SK-N-SH treated with all-trans-retinoic acid at 6 μM for 48 hours (cell line): ENCODE data around the gene PAFAH1B1.

Source experiments
- ATAC-seq: fragments of 200-7000 bp; cut with Tn5 transposase; 3 replicates; pipeline ENCODE4 v1.9.1; 2020; ENCODE audit warnings: mild to moderate bottlenecking, moderate library complexity
- BACH2 ChIP-seq: fragments of 250-450 bp; sonication (Bioruptor Pico); IDR thresholded peaks from 2 replicates; pipeline ENCODE4 v1.9.0; 2021; ENCODE audit warnings: mild to moderate bottlenecking, borderline replicate concordance
- ESRRG ChIP-seq: fragments of 250-450 bp; sonication (Bioruptor Pico); IDR thresholded peaks from 2 replicates; pipeline ENCODE4 v1.6.1; 2021; ENCODE audit warnings: mild to moderate bottlenecking
- GLIS3 ChIP-seq: fragments of 250-450 bp; sonication (Bioruptor Pico); IDR thresholded peaks from 2 replicates; pipeline ENCODE4 v1.5.0; 2020; ENCODE audit warnings: mild to moderate bottlenecking, moderate library complexity
- ISL1 ChIP-seq: fragments of 250-450 bp; sonication (Bioruptor Pico); IDR thresholded peaks from 2 replicates; pipeline ENCODE4 v2.1.2; 2022; ENCODE audit warnings: mild to moderate bottlenecking, moderate library complexity
- OSR1 ChIP-seq: fragments of 250-450 bp; sonication (Bioruptor Pico); IDR thresholded peaks from 2 replicates; pipeline ENCODE4 v1.8.0; 2022; ENCODE audit warnings: moderate library complexity, mild to moderate bottlenecking, inconsistent platforms
- PPARA ChIP-seq: fragments of 250-450 bp; sonication (Bioruptor Pico); IDR thresholded peaks from 2 replicates; pipeline ENCODE4 v1.5.0; 2020; ENCODE audit warnings: mild to moderate bottlenecking, borderline replicate concordance
- RARB ChIP-seq: fragments of 250-450 bp; sonication (Bioruptor Pico); IDR thresholded peaks from 2 replicates; pipeline ENCODE4 v1.8.0; 2021; ENCODE audit warnings: mild to moderate bottlenecking, moderate library complexity
- SNAI2 ChIP-seq: fragments of 250-450 bp; sonication (Bioruptor Pico); IDR thresholded peaks from 2 replicates; pipeline ENCODE4 v1.5.0; 2020; ENCODE audit warnings: mild to moderate bottlenecking, moderate library complexity
- TCF4 ChIP-seq: fragments of 250-450 bp; sonication (Bioruptor Pico); IDR thresholded peaks from 2 replicates; pipeline ENCODE4 v1.8.0; 2021; ENCODE audit warnings: mild to moderate bottlenecking, moderate library complexity, borderline replicate concordance
- TOX ChIP-seq: fragments of 250-450 bp; sonication (Bioruptor Pico); IDR thresholded peaks from 2 replicates; pipeline ENCODE4 v1.8.0; 2021; ENCODE audit warnings: mild to moderate bottlenecking, moderate library complexity, borderline replicate concordance
- ZC3H10 ChIP-seq: fragments of 250-450 bp; sonication (Bioruptor Pico); IDR thresholded peaks from 2 replicates; pipeline ENCODE4 v1.5.1; 2021; ENCODE audit warnings: mild to moderate bottlenecking, moderate library complexity
- ZFP3 ChIP-seq: fragments of 250-450 bp; sonication (Bioruptor Pico); IDR thresholded peaks from 2 replicates; pipeline ENCODE4 v1.5.0; 2020; ENCODE audit warnings: mild to moderate bottlenecking, moderate library complexity
- ZFP30 ChIP-seq: fragments of 450-650 bp; formaldehyde crosslinking; IDR thresholded peaks from 2 replicates; pipeline ENCODE4 v1.5.0; 2022; ENCODE audit warnings: mild to moderate bottlenecking, moderate library complexity
- ZNF565 ChIP-seq: fragments of 450-650 bp; formaldehyde crosslinking; conservative IDR thresholded peaks from 2 replicates; pipeline ENCODE4 v1.5.0; 2020; ENCODE audit warnings: low read depth, mild to moderate bottlenecking, moderate library complexity
- ZNF8 ChIP-seq: fragments of 450-650 bp; formaldehyde crosslinking; IDR thresholded peaks from 2 replicates; pipeline ENCODE4 v1.5.0; 2020; ENCODE audit warnings: mild to moderate bottlenecking, moderate library complexity
- TF ChIP-seq, protein P1 (sequence below): fragments of 250-450 bp; sonication (Bioruptor Pico); IDR thresholded peaks from 2 replicates; pipeline ENCODE4 v1.5.1; 2020; ENCODE audit warnings: low read depth, mild to moderate bottlenecking, moderate library complexity
- TF ChIP-seq, protein P2 (sequence below): fragments of 250-450 bp; sonication (Bioruptor Pico); IDR thresholded peaks from 2 replicates; pipeline ENCODE4 v1.8.0; 2021; ENCODE audit warnings: low read depth, mild to moderate bottlenecking, moderate library complexity, borderline replicate concordance
- TF ChIP-seq, protein P3 (sequence below): fragments of 250-450 bp; sonication (Bioruptor Pico); IDR thresholded peaks from 2 replicates; pipeline ENCODE4 v1.8.0; 2020; ENCODE audit warnings: mild to moderate bottlenecking, moderate library complexity, borderline replicate concordance
- TF ChIP-seq, protein P4 (sequence below): fragments of 250-450 bp; sonication (Bioruptor Pico); IDR thresholded peaks from 2 replicates; pipeline ENCODE4 v1.5.0; 2020; ENCODE audit warnings: mild to moderate bottlenecking, moderate library complexity

Gene PAFAH1B1

DNA sequence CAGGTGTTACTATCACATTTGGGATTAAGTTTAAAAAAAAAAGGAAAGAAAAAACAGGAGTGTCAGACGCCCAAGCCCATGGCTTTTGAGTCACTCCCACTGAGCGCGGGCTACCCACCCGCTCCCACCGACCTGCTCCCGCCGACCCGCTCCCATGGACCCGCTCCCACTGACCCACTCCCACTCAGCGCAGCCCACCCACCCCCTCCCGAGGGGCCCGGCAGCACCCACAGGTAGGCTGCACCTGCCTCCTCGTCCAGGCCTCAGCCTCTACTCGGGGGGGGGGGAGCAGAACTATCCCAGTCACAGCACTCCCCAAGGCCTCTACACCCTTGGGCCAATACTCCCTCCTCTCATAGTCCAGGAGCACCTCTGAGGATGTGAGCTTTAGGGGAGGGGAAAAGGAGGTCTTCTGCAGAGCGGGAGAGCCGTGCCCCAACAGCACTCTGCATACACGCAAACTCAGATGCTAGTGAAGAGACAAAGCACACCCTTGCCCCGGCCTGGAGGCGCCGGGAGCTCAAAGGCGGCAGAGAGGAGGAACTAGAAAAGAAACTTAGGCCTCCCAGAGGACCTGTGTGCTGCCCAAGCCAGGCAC lies 115.2 kb downstream of the PAFAH1B1 start:
- no peak for ATAC-seq
- TF ChIP-seq ESRRG (CRISPR knock-in tag) (no peak), ZNF565 (no peak), ZFP30 (CRISPR knock-in tag) (no peak), OSR1 (CRISPR knock-in tag) (no peak), TCF4 (CRISPR knock-in tag) (no peak), RARB (CRISPR knock-in tag) (no peak), BACH2 (CRISPR knock-in tag) (no peak), ZC3H10 (no peak), ZNF8 (CRISPR knock-in tag) (no peak), ISL1 (no peak)
- TF ChIP-seq, protein P1, sequence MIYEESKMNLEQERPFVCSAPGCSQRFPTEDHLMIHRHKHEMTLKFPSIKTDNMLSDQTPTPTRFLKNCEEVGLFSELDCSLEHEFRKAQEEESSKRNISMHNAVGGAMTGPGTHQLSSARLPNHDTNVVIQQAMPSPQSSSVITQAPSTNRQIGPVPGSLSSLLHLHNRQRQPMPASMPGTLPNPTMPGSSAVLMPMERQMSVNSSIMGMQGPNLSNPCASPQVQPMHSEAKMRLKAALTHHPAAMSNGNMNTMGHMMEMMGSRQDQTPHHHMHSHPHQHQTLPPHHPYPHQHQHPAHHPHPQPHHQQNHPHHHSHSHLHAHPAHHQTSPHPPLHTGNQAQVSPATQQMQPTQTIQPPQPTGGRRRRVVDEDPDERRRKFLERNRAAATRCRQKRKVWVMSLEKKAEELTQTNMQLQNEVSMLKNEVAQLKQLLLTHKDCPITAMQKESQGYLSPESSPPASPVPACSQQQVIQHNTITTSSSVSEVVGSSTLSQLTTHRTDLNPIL (CRISPR knock-in tag) = no peak
- TF ChIP-seq, protein P2, sequence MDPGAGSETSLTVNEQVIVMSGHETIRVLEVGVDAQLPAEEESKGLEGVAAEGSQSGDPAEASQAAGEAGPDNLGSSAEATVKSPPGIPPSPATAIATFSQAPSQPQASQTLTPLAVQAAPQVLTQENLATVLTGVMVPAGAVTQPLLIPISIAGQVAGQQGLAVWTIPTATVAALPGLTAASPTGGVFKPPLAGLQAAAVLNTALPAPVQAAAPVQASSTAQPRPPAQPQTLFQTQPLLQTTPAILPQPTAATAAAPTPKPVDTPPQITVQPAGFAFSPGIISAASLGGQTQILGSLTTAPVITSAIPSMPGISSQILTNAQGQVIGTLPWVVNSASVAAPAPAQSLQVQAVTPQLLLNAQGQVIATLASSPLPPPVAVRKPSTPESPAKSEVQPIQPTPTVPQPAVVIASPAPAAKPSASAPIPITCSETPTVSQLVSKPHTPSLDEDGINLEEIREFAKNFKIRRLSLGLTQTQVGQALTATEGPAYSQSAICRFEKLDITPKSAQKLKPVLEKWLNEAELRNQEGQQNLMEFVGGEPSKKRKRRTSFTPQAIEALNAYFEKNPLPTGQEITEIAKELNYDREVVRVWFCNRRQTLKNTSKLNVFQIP (CRISPR knock-in tag) = no peak
- TF ChIP-seq, protein P3, sequence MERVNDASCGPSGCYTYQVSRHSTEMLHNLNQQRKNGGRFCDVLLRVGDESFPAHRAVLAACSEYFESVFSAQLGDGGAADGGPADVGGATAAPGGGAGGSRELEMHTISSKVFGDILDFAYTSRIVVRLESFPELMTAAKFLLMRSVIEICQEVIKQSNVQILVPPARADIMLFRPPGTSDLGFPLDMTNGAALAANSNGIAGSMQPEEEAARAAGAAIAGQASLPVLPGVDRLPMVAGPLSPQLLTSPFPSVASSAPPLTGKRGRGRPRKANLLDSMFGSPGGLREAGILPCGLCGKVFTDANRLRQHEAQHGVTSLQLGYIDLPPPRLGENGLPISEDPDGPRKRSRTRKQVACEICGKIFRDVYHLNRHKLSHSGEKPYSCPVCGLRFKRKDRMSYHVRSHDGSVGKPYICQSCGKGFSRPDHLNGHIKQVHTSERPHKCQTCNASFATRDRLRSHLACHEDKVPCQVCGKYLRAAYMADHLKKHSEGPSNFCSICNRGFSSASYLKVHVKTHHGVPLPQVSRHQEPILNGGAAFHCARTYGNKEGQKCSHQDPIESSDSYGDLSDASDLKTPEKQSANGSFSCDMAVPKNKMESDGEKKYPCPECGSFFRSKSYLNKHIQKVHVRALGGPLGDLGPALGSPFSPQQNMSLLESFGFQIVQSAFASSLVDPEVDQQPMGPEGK (CRISPR knock-in tag) = no peak

DNA sequence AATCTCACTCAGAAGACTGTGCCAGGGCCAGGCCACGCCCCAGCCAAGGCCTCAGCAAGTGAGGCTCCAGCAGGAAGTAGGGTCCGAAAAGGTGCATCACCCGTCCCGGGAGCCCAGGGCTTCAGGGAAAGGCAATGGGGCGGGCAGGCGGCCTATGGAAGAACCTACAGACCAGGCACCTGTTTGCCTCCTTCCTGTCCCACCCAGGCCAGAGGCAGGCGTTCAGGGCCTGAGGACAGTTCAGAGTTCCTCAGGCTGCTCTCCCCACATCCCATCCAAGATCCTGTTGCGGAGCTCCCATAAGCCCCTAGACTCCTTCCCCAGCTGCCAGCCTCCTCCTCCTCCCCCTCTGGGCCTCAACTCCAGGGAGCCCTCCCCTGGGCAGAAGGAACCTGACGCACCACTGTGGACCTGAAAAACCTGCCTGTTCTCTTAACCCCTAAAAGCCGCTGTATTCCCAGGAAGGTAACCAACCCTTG lies 115.8 kb downstream of the PAFAH1B1 start:
- ATAC-seq = no peak
- no peak for TF ChIP-seq SNAI2
- no peak for TF ChIP-seq RARB (CRISPR knock-in tag)
- no peak for TF ChIP-seq ESRRG (CRISPR knock-in tag)
- TF ChIP-seq ZFP30 (CRISPR knock-in tag) = no peak
- no peak for TF ChIP-seq TCF4 (CRISPR knock-in tag)
- TF ChIP-seq, protein P2 (CRISPR knock-in tag) = no peak
- TF ChIP-seq ZC3H10 = no peak
- TF ChIP-seq TOX (CRISPR knock-in tag) = no peak
- TF ChIP-seq, protein P3 (CRISPR knock-in tag) = no peak
- TF ChIP-seq ZNF8 (CRISPR knock-in tag) = no peak
- TF ChIP-seq OSR1 (CRISPR knock-in tag) = no peak
- TF ChIP-seq PPARA (CRISPR knock-in tag) = no peak
- no peak for TF ChIP-seq GLIS3 (CRISPR knock-in tag)
- TF ChIP-seq ZFP3 = no peak
- TF ChIP-seq ISL1 = no peak
- TF ChIP-seq, protein P4, sequence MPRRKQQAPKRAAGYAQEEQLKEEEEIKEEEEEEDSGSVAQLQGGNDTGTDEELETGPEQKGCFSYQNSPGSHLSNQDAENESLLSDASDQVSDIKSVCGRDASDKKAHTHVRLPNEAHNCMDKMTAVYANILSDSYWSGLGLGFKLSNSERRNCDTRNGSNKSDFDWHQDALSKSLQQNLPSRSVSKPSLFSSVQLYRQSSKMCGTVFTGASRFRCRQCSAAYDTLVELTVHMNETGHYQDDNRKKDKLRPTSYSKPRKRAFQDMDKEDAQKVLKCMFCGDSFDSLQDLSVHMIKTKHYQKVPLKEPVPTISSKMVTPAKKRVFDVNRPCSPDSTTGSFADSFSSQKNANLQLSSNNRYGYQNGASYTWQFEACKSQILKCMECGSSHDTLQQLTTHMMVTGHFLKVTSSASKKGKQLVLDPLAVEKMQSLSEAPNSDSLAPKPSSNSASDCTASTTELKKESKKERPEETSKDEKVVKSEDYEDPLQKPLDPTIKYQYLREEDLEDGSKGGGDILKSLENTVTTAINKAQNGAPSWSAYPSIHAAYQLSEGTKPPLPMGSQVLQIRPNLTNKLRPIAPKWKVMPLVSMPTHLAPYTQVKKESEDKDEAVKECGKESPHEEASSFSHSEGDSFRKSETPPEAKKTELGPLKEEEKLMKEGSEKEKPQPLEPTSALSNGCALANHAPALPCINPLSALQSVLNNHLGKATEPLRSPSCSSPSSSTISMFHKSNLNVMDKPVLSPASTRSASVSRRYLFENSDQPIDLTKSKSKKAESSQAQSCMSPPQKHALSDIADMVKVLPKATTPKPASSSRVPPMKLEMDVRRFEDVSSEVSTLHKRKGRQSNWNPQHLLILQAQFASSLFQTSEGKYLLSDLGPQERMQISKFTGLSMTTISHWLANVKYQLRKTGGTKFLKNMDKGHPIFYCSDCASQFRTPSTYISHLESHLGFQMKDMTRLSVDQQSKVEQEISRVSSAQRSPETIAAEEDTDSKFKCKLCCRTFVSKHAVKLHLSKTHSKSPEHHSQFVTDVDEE (CRISPR knock-in tag) = no peak
